GM18858 (cell line): ENCODE results near the gene UVSSA.
"Not testable (repeated sequence)": the region's sequence is repeated elsewhere in the genome, so short reads cannot be mapped to it uniquely, and the experiment has no call there.

Source experiments
- ATAC-seq: cut with Tn5 transposase; IDR thresholded peaks from one replicate; pipeline ENCODE4 v1.9.1; 2021; ENCODE audit not compliant: unreplicated experiment

Gene UVSSA

GRCh38 chr4:1316537-1317168, 30.4 kb upstream of the UVSSA start:
- no peak for ATAC-seq

- no peak for ATAC-seq
These were observed 29.6 kb upstream of the UVSSA start for GRCh38 chr4:1317177-1318045.

GRCh38 chr4:1318046-1318375, 29.0 kb upstream of the UVSSA start:
- ATAC-seq, result no peak

DNA sequence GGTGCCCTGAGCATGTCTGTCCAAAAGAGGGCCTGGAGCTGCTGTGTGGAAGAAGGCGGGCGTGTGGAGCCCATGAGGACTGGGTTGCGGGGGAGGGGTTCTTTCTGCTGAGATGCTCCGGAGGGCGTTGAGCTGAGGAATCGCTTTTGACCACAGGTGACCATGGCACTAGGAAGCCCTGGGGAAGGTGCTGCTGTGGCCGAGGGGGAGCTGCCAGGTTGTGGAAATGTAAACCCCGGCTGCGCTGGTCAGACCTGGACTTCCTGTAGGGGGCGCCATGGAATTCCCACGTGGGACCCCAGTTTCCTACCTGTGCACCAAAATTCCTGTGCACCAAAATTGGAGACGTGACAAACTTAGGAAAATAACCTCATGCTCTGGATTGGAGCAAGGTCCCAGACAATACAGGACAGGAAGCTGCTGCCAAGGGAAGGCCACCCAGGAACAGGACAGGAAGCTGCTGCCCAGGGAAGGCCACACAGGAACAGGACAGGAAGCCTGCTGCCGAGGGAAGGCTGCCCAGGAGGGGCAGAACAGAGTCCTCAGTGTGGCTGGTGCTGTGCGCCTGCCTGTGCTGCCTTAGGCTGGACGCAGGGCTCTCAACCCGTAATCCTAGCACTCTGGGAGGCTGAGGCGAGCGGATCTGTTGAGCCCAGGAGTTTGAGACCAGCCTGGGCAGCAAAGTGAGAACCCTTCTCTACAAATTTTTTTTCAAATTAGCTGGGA, 28.4 kb upstream of the UVSSA start:
- ATAC-seq, result no peak

- no peak for ATAC-seq
These were observed 25.5 kb upstream of the UVSSA start for GRCh38 chr4:1321486-1321885.

GRCh38 chr4:1321946-1322650, 24.9 kb upstream of the UVSSA start:
- no peak for ATAC-seq

DNA sequence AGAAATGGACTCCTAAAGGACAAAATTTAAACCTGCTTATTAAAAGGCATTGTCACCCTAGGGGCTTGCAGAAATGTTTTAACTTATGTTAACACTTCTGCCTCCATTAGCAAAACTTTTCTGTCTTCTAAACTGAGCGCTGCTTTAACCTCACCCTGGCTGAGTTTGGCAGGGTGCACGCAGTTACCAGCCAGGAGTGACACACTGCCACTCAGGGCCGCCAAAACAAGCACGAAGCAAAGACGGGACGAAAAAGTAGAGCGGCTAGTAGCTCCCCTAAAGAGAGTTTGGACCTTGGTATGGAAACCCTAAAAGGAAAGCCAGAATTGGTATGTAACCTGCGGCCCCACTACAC, 23.8 kb upstream of the UVSSA start:
- ATAC-seq, result no peak

- ATAC-seq, result no peak
These were observed 23.2 kb upstream of the UVSSA start for GRCh38 chr4:1323635-1324442.

DNA sequence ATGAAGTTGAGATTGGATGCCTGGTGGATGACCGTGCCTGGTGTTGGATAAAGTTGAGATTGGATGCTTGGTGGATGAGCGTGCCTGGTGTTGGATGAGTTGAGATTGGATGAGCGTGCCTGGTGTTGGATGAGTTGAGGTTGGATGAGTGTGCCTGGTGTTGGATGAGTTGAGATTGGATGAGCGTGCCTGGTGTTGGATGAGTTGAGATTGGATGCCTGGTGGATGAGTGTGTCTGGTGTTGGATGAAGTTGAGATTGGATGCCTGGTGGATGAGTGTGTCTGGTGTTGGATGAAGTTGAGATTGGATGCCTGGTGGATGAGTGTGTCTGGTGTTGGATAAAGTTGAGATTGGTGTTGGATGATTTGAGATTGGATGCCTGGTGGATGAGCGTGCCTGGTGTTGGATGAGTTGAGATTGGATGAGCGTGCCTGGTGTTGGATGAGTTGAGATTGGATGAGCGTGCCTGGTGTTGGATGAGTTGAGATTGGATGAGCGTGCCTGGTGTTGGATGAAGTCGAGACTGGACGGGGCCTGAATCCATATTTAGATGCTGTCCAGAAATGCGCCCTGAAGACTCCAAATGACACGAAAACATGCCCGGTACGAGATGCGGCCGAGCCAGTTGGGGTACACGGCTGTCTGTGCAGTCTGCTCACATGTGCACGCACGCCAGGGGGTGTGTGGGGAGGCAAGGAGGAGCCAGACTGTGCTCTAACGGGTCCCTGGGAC, 22.4 kb upstream of the UVSSA start:
- ATAC-seq, result not testable (repeated sequence)

DNA sequence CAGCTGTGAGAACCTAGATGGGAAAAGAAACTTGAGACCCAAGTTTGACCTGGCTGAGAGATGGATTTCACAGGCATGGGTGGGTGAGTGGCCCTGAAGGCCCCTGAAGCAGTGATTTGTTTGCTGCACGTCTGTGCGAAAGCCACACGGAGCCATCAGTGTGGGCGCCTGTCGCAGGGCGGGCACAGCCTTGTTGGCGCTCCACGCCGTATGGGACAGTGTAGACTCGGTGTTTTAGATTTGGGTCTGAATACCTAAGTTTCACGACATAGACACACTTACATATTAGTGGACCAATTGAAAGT, 21.9 kb upstream of the UVSSA start:
- no peak for ATAC-seq

DNA sequence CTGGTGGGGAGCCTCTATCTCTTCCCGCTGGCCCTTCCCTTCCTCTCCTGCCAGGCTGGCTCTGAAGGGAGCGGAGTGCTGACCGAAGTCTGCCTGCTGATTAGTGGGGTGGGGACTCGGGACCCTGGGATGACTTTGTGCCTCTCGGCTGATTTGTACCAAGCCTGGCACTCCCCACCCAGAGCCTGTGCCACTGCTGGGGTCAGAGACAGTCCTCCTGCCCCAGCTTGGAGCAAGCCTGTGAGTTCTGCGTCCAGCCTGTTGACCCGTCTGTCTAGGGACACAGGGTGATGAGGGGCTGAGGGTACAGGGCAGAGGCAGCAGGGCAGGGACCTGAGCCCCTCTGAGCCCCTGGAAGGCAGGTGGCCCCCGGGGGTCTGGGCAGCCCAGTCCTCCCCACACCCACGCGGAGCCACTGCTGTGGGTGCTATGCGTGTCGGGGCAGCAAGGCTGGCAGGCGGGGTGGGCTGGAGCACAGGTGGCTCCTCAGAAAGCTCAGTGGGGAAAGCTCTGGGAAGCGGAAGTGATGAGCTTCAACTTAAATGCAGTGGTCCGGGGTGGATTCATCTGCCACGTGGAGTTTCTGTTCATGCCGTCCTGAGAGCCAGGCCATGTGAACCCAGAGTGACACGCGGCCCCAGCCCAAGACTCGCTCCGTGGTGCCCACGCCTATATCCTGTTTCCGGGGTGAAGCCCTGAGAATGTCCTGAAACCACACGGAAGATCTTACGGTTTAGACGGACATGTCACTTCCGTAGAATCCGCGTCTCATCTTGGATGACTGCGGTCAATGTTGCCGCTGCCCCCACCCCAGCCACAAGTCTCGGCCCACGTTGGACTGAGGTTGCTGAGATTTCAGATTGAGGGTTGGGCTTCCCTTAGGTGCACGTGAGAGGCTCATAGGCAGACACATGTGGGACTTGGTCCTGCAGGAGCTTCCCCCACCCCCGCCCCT, 21.1 kb upstream of the UVSSA start:
- no peak for ATAC-seq

GRCh38 chr4:1326751-1327525, 20.1 kb upstream of the UVSSA start:
- no peak for ATAC-seq

DNA sequence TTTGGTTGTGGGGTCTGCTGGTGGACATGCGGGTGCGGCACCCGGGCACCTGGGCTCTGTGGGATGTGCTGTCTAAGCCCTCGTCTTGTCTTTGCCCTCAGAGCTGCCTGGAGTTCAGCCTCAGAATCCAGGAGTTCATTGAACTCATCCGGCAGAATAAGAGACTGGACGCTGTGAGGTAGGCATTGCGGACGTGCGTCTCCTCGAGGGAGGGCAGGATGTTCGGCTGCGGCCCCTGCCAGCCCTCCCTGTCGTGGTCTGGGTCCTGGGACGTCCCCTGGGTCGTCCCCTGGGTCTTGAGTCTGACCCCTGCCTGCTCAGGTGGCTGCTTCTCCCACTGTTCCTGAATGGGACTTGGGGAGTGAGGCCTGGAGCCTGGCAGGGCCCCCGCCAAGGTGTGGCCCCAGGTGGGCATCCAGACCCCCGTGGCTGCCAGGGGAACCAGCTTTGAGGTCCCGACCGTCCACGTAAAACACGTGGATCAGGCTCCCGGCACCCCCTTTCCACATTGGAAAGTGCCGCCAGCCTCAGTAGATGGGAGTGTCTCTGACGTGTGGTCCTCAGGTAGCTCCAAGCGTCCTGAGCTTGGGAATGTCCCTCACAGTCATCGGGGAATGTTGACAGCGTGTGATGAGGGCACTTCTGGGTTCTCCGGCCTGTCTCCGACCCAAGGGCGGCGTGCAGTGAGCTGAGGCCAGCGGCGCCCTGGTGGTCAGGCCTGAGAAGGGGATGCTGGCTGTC, 19.3 kb upstream of the UVSSA start:
- ATAC-seq, result no peak

- no peak for ATAC-seq
These were observed 18.5 kb upstream of the UVSSA start for GRCh38 chr4:1328267-1329155.

DNA sequence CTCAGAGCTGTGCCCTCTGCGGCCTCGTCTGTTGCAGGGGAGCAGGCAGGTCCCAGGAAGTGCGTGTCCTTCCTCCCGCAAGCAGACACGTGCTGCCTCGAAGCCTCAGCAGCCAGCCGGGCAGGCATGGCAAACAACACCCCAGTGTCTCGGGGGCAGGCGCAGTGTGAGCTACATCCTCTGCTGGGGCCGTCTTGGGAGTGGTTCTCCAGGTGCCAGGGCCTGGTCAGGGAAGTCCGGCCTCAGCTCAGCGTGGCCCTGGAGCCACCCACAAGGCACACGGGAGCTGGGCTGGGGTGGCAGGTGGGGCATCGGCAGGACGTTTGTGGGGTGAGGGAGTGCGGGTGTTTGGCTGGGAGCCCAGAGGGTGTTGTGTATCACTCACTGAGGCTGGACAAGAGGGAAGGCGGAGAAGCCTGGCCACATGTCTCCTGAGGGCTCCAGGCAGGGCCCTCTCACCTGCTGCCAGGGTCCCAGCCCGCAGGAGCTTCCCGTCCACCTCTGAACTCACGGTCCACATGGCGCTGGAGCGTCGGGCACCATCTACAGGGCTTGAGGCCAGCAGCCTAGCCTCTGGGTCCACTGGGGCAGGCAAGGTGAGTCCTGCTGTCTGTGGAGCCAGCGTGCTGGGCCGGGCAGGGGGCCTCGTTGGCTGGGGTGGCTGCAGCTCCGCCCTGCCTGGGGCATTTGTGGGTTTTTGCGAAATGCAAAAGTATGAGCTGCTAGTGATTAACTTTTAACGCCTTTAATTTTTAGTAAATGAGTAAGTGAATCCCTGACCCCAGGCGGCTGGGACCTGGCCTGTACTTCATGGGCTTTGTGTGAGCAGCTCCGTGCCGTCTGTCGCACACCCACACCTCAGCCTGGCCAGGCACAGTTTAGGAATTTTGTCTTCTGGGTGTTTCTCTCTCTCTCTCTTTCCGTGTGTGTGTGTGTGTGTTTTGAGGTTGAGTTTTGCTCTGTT, 17.3 kb upstream of the UVSSA start:
- no peak for ATAC-seq
